Fibroblast of skin of left quadriceps (primary cell): ENCODE results near the gene ULK2.
"Not testable (repeated sequence)": the region's sequence is repeated elsewhere in the genome, so short reads cannot be mapped to it uniquely, and the experiment has no call there.

ENCODE experiments used
- DNase-seq, 2 experiments: peaks; one replicate each; pipeline ENCODE4 v3.0.0-alpha.2; 2013; ENCODE audit warnings: low read depth in 2 of 2

Gene ULK2

GRCh38 chr17:19867329-19868078, at the start of gene ULK2:
ULK2 (minus strand) TSS chr17:19867936; CDS start chr17:19867417, 519 bp downstream.
- DNase-seq = peak; percentile 60 to 64

- no peak for DNase-seq
These were observed 47.7 kb upstream of the ULK2 start for GRCh38 chr17:19915245-19915978.

- no peak for DNase-seq
These were observed 43.3 kb upstream of the ULK2 start for GRCh38 chr17:19911033-19911432.

- DNase-seq = no peak
These were observed 41.4 kb upstream of the ULK2 start for GRCh38 chr17:19909139-19909538.

GRCh38 chr17:19905502-19905901, 37.8 kb upstream of the ULK2 start:
- DNase-seq = no peak

GRCh38 chr17:19904924-19905323, 37.2 kb upstream of the ULK2 start:
- no peak for DNase-seq

GRCh38 chr17:19904412-19904811, 36.7 kb upstream of the ULK2 start:
- DNase-seq = peak in 1 of 2 experiments; percentile 6

- DNase-seq = no peak
These were observed 33.1 kb upstream of the ULK2 start for GRCh38 chr17:19900809-19901208.

GRCh38 chr17:19897903-19898302, 30.2 kb upstream of the ULK2 start:
- DNase-seq = peak; percentile 59 to 64

GRCh38 chr17:19897090-19897837, 29.5 kb upstream of the ULK2 start:
- DNase-seq = no peak

GRCh38 chr17:19896679-19897078, 28.9 kb upstream of the ULK2 start:
- no peak for DNase-seq

GRCh38 chr17:19890554-19890953, 22.8 kb upstream of the ULK2 start:
- not testable (repeated sequence) for DNase-seq

GRCh38 chr17:19890001-19890400, 22.3 kb upstream of the ULK2 start:
- not testable (repeated sequence) for DNase-seq

- no peak for DNase-seq
These were observed 18.4 kb upstream of the ULK2 start for GRCh38 chr17:19886116-19886515.

GRCh38 chr17:19883537-19884215, 15.9 kb upstream of the ULK2 start:
- DNase-seq = no peak

GRCh38 chr17:19880393-19880792, 12.7 kb upstream of the ULK2 start:
- DNase-seq = no peak

- no peak for DNase-seq
These were observed 9.7 kb upstream of the ULK2 start for GRCh38 chr17:19877364-19877945.

- DNase-seq = no peak
These were observed 8.9 kb upstream of the ULK2 start for GRCh38 chr17:19876529-19877161.

GRCh38 chr17:19874256-19874655, 6.5 kb upstream of the ULK2 start:
- DNase-seq = no peak

- no peak for DNase-seq
These were observed 5.6 kb upstream of the ULK2 start for GRCh38 chr17:19873346-19873745.

- peak in 1 of 2 experiments; percentile 5 for DNase-seq
These were observed 301 bp upstream of the ULK2 start for GRCh38 chr17:19868079-19868395.
